ENCODE measurements around the gene IL1B. TPM values are rescaled to one million over a fixed set of nuclear protein-coding genes. Genes with fewer than 3 reads are reported as not detected.

The IL1B gene
- total RNA-seq, 3 donors from 2014 or later = 8.0 TPM; not detected in 2

- TF ChIP-seq CTCF (IDR thresholded peaks at IDR 0.05) (no peak), POLR2AphosphoS5 (IDR thresholded peaks at IDR 0.05) (no peak), POLR2A (IDR thresholded peaks at IDR 0.05) (no peak)
- intact Hi-C loops (cut with DNase I; ENCODE audit: low total_unique reads) = loop anchor here (5.0 kb wide), 1 partner anchor 515 kb away; no protein-coding TSS in a partner anchor
- H3K4me1 ChIP-seq = peaks cover 0 to 5% of the 10 kb centered on the region in 2 donors
- no peaks in the 10 kb centered on the region for H3K27me3 ChIP-seq
- H3K27ac ChIP-seq = no peak overlapping the region
- DNase-seq (ENCODE audit: low spot score in 2 of 2) = no peak
- no peaks in the 10 kb centered on the region for H3K9me3 ChIP-seq
- no peaks in the 10 kb centered on the region for H3K36me3 ChIP-seq
- H3K4me3 ChIP-seq = no peak overlapping the region
Measured at GRCh38 chr2:112831946-112832840, 4.4 kb downstream of the IL1B start.

- no peak for DNase-seq (ENCODE audit: low spot score in 2 of 2)
Measured at GRCh38 chr2:112831513-112831845, 5.1 kb downstream of the IL1B start.

DNA sequence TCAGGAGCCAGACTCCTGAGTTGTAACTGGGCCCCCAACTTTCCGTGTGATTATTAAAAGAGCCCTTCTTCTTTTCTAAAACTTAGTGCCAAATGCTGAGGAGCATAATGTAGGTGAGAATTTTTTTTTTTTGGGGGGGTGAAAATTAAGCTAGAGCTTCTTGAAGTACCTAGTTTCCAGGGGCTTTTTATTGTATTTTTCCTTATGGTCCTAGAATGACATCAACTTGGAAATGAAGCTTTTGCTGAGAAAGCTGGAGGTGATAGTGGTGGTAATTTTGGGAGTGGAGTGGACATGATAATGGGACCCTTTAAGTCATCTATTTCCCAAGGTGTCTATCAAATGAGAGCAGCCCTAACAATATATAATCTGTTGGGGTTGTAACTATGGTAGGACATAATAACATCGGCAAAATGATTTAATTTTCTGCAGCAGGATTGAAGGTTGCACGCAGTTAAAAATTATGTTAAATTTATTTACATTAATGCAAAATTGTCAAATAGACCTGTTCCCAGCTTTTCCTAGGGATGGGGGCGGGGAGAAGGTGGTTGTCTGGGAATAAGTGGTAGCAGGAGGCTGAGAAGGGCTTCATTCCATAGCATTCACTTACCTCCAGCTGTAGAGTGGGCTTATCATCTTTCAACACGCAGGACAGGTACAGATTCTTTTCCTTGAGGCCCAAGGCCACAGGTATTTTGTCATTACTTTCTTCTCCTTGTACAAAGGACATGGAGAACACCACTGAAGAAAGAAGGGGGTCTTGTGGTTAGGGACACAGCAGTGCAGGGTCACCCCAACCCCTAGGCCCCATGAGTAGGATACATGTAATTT is 5.7 kb downstream of the IL1B start:
- Histone ChIP-seq H3K9me3 (no peaks in the 10 kb centered on the region), H3K36me3 (no peaks in the 10 kb centered on the region), H3K4me3 (no peak overlapping the region), H3K27ac (no peak overlapping the region), H3K27me3 (no peaks in the 10 kb centered on the region), H3K4me1 (peaks cover 0 to 5% of the 10 kb centered on the region in 2 donors)
- TF ChIP-seq CTCF (IDR thresholded peaks at IDR 0.05) (no peak), POLR2A (IDR thresholded peaks at IDR 0.05) (no peak), POLR2AphosphoS5 (IDR thresholded peaks at IDR 0.05) (no peak)
- no peak for DNase-seq (ENCODE audit: low spot score in 2 of 2)
- intact Hi-C loops (cut with DNase I; ENCODE audit: low total_unique reads) = loop anchor here (5.0 kb wide), 1 partner anchor 516 kb away; no protein-coding TSS in a partner anchor

More at GRCh38 chr2:112831513-112831845, 5.1 kb downstream of the IL1B start:
- Histone ChIP-seq H3K36me3 (no peaks in the 10 kb centered on the region), H3K27me3 (no peaks in the 10 kb centered on the region), H3K9me3 (no peaks in the 10 kb centered on the region), H3K4me3 (no peak overlapping the region), H3K4me1 (peaks cover 0 to 5% of the 10 kb centered on the region in 2 donors), H3K27ac (no peak overlapping the region)
- no peak for TF ChIP-seq POLR2AphosphoS5 (IDR thresholded peaks at IDR 0.05)
- no peak for TF ChIP-seq POLR2A (IDR thresholded peaks at IDR 0.05)
- no peak for TF ChIP-seq CTCF (IDR thresholded peaks at IDR 0.05)
- intact Hi-C loops (cut with DNase I; ENCODE audit: low total_unique reads) = loop anchor here (5.0 kb wide), 1 partner anchor 516 kb away; no protein-coding TSS in a partner anchor

DNA sequence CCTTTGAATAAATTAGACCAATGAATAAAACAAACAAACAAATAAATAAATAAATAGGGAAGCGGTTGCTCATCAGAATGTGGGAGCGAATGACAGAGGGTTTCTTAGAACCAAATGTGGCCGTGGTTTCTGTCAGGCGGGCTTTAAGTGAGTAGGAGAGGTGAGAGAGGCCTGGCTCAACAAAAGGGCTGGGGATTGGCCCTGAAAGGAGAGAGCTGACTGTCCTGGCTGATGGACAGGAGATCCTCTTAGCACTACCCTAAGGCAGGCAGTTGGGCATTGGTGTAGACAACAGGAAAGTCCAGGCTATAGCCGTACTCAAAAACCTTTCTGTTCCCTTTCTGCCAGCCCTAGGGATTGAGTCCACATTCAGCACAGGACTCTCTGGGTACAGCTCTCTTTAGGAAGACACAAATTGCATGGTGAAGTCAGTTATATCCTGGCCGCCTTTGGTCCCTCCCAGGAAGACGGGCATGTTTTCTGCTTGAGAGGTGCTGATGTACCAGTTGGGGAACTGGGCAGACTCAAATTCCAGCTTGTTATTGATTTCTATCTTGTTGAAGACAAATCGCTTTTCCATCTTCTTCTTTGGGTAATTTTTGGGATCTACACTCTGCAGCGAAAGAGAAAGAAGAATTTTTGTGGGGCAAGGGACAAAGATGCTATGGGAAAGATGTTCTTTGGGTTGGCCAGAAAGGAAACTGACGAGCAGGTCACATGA is 6.5 kb downstream of the IL1B start:
- H3K4me1 ChIP-seq = peaks cover 0 to 5% of the 10 kb centered on the region in 2 donors
- no peak for TF ChIP-seq POLR2AphosphoS5 (IDR thresholded peaks at IDR 0.05)
- no peak for TF ChIP-seq CTCF (IDR thresholded peaks at IDR 0.05)
- no peak for TF ChIP-seq POLR2A (IDR thresholded peaks at IDR 0.05)
- DNase-seq (ENCODE audit: low spot score in 2 of 2) = no peak

More for the DNA sequence above, 6.5 kb downstream of the IL1B start:
- no peak overlapping the region for H3K4me3 ChIP-seq
- H3K36me3 ChIP-seq = no peaks in the 10 kb centered on the region
- intact Hi-C loops (cut with DNase I; ENCODE audit: low total_unique reads) = loop anchor here (5.0 kb wide), 1 partner anchor 517 kb away; no protein-coding TSS in a partner anchor
- no peaks in the 10 kb centered on the region for H3K9me3 ChIP-seq
- H3K27me3 ChIP-seq = no peaks in the 10 kb centered on the region
- H3K27ac ChIP-seq = no peak overlapping the region

Measured in breast epithelium (tissue), 4 donors.